IPS-20b (cell line): ENCODE data around the gene RTN4RL1.
"Not testable (repeated sequence)": the region's sequence is repeated elsewhere in the genome, so short reads cannot be mapped to it uniquely, and the experiment has no call there.

Source experiments
- H3K27ac ChIP-seq: one replicate; pipeline ENCODE4 v1.5.1; 2013; ENCODE audit warnings: low read length
- H3K27me3 ChIP-seq: 2 replicates; pipeline ENCODE4 v1.6.1; 2013; ENCODE audit warnings: mild to moderate bottlenecking, low read length, inconsistent platforms; ENCODE audit not compliant: insufficient read depth
- H3K36me3 ChIP-seq: 2 replicates; pipeline ENCODE4 v1.6.1; 2013; ENCODE audit warnings: low read depth, mild to moderate bottlenecking, inconsistent platforms, low read length, moderate library complexity; ENCODE audit not compliant: insufficient read depth
- H3K4me1 ChIP-seq: 2 replicates; pipeline ENCODE4 v1.6.1; 2013; ENCODE audit warnings: mild to moderate bottlenecking, control low read depth, inconsistent platforms, low read length, moderate library complexity; ENCODE audit not compliant: insufficient read depth
- H3K4me3 ChIP-seq: 2 replicates; pipeline ENCODE4 v1.5.1; 2013; ENCODE audit warnings: mild to moderate bottlenecking, low read length, inconsistent platforms
- H3K9ac ChIP-seq: 2 replicates; pipeline ENCODE4 v1.6.1; 2013; ENCODE audit warnings: low read depth, mild to moderate bottlenecking, inconsistent platforms, low read length, moderate library complexity
- H3K9me3 ChIP-seq: 2 replicates; pipeline ENCODE4 v1.6.1; 2013; ENCODE audit warnings: mild to moderate bottlenecking, low read depth, low read length, inconsistent platforms; ENCODE audit not compliant: insufficient read depth

Gene RTN4RL1

GRCh38 chr17:1897105-1897656, 128.0 kb downstream of the RTN4RL1 start:
- Histone ChIP-seq H3K9me3 (no peaks in the 10 kb centered on the region), H3K27me3 (no peaks in the 10 kb centered on the region), H3K4me1 (no peaks in the 10 kb centered on the region), H3K36me3 (peaks cover 66% of the 10 kb centered on the region), H3K27ac (no peak overlapping the region), H3K4me3 (no peak overlapping the region), H3K9ac (no peak overlapping the region)

- no peak overlapping the region for H3K9ac ChIP-seq
- H3K27me3 ChIP-seq: no peaks in the 10 kb centered on the region
- H3K27ac ChIP-seq: no peak overlapping the region
- no peaks in the 10 kb centered on the region for H3K4me1 ChIP-seq
- H3K4me3 ChIP-seq: no peak overlapping the region
- H3K36me3 ChIP-seq: peaks cover 73% of the 10 kb centered on the region
- H3K9me3 ChIP-seq: no peaks in the 10 kb centered on the region
Observed at GRCh38 chr17:1896243-1897104, 128.7 kb downstream of the RTN4RL1 start.

- not testable (repeated sequence) for H3K27ac ChIP-seq
- peaks cover 83% of the 10 kb centered on the region for H3K36me3 ChIP-seq
Observed at GRCh38 chr17:1895479-1895878, 129.7 kb downstream of the RTN4RL1 start.

GRCh38 chr17:1894753-1895339, 130.3 kb downstream of the RTN4RL1 start:
- Histone ChIP-seq H3K36me3 (peaks cover 85% of the 10 kb centered on the region), H3K4me1 (no peaks in the 10 kb centered on the region), H3K9me3 (no peaks in the 10 kb centered on the region), H3K4me3 (no peak overlapping the region), H3K27ac (no peak overlapping the region), H3K9ac (no peak overlapping the region), H3K27me3 (no peaks in the 10 kb centered on the region)

More at GRCh38 chr17:1895479-1895878, 129.7 kb downstream of the RTN4RL1 start:
- not testable (repeated sequence) for H3K9ac ChIP-seq, H3K27me3 ChIP-seq, H3K4me1 ChIP-seq, H3K9me3 ChIP-seq, H3K4me3 ChIP-seq

- Histone ChIP-seq H3K27ac (no peak overlapping the region), H3K27me3 (no peaks in the 10 kb centered on the region), H3K4me3 (no peak overlapping the region), H3K9ac (no peak overlapping the region), H3K4me1 (no peaks in the 10 kb centered on the region), H3K9me3 (no peaks in the 10 kb centered on the region), H3K36me3 (peaks cover 87% of the 10 kb centered on the region)
Observed at GRCh38 chr17:1890758-1891450, 134.2 kb downstream of the RTN4RL1 start.

GRCh38 chr17:1888741-1889140, 136.4 kb downstream of the RTN4RL1 start:
- Histone ChIP-seq H3K4me1 (no peaks in the 10 kb centered on the region), H3K4me3 (no peak overlapping the region), H3K36me3 (peaks cover 92% of the 10 kb centered on the region), H3K27me3 (no peaks in the 10 kb centered on the region), H3K27ac (no peak overlapping the region), H3K9me3 (no peaks in the 10 kb centered on the region), H3K9ac (no peak overlapping the region)
